Measurements from ENCODE around the gene ATP8B2.
A peak's percentile ranks its signal among the peaks of the same experiment; 100 is the strongest.
"Not testable (repeated sequence)": the region's sequence is repeated elsewhere in the genome, so short reads cannot be mapped to it uniquely, and the experiment has no call there.

Gene ATP8B2, protein sequence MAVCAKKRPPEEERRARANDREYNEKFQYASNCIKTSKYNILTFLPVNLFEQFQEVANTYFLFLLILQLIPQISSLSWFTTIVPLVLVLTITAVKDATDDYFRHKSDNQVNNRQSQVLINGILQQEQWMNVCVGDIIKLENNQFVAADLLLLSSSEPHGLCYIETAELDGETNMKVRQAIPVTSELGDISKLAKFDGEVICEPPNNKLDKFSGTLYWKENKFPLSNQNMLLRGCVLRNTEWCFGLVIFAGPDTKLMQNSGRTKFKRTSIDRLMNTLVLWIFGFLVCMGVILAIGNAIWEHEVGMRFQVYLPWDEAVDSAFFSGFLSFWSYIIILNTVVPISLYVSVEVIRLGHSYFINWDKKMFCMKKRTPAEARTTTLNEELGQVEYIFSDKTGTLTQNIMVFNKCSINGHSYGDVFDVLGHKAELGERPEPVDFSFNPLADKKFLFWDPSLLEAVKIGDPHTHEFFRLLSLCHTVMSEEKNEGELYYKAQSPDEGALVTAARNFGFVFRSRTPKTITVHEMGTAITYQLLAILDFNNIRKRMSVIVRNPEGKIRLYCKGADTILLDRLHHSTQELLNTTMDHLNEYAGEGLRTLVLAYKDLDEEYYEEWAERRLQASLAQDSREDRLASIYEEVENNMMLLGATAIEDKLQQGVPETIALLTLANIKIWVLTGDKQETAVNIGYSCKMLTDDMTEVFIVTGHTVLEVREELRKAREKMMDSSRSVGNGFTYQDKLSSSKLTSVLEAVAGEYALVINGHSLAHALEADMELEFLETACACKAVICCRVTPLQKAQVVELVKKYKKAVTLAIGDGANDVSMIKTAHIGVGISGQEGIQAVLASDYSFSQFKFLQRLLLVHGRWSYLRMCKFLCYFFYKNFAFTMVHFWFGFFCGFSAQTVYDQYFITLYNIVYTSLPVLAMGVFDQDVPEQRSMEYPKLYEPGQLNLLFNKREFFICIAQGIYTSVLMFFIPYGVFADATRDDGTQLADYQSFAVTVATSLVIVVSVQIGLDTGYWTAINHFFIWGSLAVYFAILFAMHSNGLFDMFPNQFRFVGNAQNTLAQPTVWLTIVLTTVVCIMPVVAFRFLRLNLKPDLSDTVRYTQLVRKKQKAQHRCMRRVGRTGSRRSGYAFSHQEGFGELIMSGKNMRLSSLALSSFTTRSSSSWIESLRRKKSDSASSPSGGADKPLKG

DNA sequence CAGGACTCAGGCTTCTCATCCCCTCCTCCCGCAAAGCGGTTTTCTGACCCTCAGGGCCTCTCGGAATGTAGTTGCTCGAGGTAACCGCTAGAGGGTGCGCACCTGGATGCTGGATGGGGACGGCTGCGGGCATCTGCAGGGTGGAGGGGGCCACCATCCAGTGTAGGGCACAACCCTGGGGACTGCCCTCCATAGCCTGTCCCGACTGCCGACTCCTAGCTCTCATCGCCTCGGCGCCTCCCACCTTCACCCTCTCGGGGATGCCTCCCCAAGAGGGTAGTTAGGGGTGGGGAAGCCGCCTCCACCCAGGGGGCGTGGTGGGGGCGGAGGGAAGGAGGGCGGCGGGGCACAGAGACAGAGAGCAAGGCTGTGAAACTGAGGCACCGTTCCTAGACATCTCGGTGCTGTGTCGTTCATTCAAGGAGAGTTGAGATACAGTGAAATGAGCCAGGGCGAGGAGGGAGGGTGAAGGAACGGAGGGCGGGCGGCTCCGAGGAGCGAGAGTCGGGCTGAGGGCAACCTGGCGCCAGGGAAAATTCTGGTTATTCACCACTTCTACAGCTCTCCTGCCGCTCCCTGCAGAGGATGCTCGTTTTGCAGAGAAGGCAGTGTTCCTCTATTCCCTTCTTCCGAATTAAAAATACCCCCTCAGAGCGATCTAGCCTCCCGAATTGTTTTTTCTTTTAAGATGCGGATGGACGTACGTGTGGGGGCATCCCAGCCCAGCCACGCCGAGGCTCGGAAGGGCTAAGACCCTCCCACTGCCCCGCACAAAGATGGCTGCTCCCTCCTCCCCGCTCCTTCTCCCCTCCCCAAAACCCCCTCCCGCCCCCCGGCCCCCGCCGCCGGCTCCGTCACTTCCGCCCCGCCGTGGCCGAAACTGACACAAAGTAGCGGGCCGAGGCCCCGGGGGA lies at the start of gene ATP8B2:
Gene ATP8B2 (plus strand): TSS at position 857 of the 914 bp plus-strand sequence. CDS start 2,617 bp downstream, outside the sequence.
- DNase-seq = peak; percentile 81

DNA sequence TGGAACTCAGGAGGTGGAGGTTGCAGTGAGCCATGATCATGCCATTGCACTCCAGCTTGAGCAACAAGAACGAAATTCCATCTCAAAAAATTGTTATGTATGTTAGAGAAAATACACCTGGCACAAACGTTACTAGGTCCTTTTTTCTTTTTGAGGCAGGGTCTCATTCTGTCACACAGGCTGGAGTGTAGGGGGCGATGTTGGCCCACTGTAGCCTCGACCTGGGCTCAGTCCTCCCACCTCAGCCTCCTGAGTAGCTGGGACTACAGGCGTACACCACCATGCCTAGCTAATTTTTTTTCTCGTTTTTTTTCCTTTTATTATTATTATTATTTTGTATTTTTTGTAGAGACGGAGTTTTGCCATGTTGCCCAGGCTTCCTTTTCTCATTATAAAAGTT lies 48.5 kb upstream of the ATP8B2 start:
- no peak for DNase-seq

DNA sequence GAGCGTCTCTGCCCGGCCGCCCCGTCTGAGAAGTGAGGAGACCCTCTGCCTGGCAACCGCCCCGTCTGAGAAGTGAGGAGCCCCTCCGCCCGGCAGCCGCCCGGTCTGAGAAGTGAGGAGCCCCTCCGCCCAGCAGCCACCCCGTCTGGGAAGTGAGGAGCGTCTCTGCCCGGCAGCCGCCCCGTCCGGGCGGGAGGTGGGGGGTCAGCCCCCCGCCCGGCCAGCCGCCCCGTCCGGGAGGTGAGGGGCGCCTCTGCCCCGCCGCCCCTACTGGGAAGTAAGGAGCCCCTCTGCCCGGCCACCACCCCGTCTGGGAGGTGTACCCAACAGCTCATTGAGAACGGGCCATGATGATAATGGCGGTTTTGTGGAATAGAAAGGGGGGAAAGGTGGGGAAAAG lies 37.7 kb upstream of the ATP8B2 start:
- DNase-seq = not testable (repeated sequence)

DNA sequence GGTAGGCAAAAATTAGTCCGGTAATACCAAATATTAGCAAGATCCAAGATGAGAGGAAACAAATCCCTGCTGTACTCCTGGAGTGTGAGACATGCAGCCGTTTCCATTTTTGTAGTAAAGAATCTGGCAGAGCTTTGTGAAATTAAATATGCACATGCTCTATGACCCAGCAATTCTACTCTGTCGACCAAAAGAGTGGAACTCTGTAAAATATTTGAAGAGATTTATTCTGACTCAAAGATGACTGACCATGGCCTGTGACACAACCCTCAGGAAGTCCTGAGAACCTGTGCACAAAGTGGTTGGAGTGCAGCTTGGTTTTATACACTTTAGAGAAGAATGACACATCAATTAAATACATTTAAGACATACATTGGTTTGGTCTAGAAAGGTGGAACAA lies 36.7 kb upstream of the ATP8B2 start:
- no peak for DNase-seq

DNA sequence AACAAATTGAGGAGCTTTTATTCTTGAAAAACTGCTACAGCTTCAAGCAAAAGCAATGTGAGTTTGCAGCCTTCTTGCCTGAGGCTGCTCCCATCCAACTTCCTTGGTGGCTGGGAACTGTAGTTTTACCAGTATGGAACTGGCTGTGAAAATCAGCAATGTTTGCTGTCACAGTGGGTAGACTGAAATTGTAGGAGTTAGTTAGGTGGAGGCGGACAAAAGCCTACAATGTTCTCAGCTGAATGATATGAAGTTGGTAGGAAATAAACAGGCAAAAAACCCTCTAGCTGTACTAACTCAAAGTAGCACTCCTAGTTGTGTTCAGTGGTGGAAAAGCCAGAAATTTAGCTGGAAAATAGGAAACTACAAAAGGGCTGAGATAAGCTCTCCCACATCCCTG lies 34.4 kb upstream of the ATP8B2 start:
- no peak for DNase-seq

DNA sequence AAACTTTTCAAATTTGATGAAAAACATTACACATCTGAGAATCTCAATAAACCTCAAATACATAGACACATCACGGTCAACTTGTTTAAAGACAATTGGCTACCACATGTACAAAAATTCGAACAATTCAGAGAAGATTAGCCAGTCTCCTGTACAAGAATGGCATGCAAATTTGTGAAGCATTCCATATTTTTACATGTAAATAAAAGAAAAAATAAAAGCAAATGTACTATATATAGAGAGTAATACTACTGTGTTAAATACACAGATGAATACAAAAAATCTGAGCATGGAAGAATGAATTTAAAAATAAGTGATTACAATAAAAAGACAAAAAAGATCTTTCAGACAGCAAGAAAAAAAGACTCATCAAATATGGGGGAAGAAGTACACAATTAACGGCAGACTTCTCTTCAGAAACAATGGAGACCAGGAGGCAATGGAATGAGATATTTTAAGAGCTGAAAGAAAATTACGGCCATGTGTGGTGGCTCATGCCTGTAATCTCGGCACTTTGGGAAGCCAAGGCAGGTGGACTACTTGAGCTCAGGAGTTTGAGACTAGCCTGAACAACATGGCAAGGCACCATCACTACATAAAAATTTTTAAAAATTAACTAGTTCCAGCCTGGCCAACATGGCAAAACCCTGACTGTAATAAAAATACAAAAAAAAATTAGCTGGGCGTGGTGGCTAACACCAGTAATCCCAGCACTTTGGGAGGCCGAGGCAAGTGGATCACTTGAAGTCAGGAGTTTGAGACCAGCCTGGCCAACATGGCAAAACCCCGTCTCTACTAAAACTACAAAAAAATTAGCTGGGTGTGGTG lies 29.7 kb upstream of the ATP8B2 start:
- no peak for DNase-seq

DNA sequence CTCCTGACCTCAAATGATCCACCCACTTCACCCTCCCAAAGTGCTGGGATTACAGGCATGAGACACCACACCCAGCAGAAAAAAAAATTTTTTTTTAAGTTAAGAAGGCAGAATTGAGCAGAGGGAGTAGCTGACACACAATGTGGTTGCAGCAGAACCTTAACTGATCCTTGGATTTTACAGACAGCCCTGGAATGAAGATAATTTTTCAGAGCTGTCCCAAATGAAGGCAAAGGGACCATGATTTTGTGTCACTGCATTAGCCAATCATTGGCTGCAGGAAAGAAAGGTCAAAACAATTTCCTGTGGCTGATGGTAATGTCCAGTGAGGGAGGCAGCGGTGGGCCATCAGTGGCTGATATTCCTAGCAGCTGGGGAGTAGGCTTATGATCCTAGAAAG lies 23.7 kb upstream of the ATP8B2 start:
- DNase-seq = no peak

DNA sequence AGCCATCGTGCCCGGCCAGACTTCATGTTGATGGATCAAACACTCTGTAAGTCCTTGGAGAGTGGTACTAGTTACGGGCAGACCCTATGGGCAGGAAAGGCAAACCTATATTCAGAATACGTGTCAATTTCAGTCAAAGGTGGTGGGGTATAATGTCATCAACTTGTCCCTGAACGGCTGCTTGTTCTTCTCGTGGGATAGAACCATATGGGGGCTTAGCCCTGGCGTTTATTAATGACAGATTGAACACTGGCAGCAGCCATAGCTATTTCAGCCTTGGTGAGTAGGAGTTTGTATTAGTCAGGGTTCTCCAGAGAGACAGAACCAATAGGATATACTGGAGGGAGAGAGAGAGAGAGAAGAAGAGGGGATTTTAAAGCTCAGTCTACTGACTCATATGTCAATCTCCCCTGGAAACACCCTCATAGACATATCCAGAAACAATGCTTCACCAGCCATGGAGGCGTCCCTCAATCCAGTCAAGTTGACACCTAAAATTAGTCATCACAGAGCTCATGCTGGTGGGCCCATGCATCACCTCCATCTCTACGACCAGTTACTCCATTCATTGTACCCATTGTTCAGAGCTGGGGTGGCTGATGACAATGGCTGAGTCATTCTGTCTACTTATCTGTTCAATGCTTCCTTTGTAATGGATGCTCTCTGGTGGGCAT lies 20.5 kb upstream of the ATP8B2 start:
- no peak for DNase-seq

DNA sequence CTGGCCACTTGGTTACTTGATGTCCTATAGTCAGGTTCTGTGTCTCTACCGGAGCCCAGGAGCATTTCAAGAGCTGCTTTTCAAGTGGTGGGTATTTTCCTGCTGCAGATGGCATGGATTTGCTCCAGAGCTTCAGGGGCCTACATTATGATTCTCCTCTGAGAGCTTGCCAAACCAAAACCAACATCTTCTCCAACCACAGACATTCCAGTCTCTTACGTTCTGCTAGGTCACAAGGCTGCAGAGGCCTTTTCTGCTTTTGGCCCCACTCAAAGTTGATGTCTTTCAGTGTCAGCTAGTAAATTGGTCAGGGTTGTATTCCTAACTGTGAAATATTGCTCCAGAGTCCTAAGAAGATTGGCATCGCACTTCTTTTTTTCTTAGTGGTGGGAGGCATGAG lies 19.2 kb upstream of the ATP8B2 start:
- no peak for DNase-seq

DNA sequence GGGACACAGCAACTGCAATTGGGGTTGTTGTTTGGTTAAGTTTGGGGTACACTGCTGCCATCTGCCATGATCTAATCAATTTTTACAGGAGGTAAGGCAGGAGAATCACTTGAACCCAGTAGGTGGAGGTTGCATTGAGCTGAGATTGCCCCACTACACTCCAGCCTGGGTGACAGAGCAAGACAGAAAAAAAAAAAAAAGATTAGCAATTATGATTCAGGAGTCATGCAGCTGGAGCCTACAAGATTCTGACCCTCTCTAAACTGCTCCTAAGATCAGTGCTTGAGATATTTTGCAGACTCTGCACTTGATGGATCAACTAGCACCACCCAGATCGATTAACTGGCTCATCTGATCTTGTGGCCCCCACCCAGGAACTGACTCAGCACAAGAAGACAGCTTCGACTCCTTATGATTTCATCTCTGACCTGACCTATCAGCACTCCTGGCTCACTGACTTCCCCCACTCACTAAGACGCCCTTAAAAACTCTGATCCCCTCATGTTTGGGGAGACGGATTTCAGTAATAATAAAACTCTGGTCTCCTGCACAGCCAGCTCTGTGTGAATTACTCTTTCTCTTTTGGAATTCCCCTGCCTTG lies 17.6 kb upstream of the ATP8B2 start:
- DNase-seq = not testable (repeated sequence)

DNA sequence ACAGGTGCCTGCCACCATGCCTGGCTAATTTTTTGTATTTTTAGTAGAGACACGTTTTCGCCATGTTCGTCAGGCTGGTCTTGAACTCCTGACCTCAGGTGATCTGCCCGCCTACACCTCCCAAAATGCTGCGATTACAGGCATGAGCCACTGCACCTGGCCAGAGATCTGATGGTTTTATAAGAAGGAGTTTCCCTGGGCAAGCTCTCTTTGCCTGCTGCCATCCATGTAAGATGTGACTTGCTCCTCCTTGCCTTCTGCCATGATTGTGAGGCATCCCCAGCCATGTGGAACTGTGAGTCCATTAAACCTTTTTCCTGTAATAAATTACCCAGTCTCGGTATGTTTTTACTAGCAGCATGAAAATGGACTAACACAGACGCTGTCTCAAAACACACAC lies 16.2 kb upstream of the ATP8B2 start:
- not testable (repeated sequence) for DNase-seq

DNA sequence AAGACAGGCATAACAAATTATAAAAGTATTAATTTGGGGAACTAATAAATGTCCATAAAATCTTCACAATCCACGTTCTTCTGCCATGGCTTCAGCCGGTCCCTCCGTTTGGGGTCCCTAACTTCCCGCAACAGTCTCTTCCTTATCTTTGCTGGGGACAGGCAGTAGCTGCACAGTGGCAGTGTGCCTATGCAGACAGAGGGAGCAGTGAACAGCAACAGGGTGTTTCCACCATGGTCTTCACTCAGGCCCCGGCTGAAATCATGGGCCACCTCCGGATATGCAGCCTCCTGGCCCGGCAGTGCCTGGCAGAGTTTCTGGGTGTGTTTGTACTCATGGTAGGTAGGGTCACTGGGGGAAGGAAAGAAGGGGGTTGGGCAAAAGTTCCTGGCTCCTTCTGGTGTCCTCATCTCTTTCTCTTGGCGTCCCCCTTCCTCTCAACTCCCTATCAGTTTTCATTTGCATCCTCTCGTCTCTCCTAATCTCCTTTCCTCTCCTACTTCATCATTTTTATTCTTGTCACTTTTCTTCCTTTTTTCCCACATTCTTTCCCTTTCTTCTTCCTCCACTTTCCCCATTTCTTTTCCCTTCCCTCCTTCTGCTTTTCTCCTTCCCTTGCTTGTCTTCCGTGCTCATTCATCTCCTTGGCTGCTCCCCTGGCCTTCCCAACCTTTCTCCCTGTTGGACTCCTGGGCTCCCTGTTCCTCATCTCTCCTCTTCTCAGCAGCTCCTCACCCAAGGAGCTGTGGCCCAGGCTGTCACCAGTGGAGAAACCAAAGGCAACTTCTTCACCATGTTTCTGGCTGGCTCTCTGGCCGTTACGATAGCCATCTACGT lies 12.9 kb upstream of the ATP8B2 start:
- DNase-seq = not testable (repeated sequence)

DNA sequence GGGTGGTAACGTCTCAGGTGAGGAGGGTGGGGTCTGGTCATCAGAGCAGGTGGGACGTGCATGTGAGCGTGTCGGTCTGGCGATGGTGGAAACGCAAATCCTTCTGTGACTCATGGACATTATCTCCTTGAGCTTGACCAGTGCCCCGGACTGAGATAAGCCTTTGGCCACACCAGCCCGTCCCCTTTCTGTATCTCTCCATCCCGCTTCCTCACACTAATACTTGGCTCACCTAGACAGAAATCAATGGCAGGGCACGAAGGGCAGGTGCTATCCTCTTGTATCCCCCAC lies 12.3 kb upstream of the ATP8B2 start:
- DNase-seq = no peak

DNA sequence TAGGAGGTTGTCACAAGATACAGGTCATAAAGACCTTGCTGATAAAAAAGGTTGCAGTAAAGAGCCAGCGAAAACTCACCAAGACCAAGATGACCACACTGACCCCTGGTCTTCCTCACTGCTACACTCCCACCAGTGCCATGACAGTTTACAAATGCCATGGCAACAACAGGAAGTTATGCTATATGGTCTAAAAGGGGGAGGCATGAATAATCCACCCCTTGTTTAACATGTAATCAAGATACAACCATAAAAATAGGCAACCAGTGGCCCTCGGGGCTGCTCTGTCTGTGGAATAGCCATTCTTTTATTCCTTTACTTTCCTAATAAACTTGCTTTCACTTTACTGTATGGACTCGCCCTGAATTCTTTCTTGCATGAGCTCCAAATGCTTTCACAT lies 11.1 kb upstream of the ATP8B2 start:
- not testable (repeated sequence) for DNase-seq

DNA sequence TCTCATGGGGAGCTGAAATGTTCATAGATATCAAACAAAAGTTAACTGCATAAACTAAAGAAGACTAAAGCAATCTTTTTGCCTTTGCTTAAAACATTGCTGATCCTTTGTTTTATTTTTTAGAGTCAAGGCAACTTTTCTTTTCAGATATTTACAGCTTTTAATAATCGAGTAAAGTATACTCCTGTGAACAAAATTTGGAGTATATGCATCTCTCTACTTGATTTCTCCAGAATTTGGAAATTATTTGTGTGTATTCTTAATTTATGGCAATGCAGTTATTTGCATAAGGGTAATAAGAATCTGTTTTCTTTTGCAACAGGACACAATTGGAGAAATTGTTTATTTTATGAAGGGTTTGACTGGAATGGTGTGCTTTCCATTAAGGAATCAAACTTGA lies 8.6 kb upstream of the ATP8B2 start:
- DNase-seq = no peak

DNA sequence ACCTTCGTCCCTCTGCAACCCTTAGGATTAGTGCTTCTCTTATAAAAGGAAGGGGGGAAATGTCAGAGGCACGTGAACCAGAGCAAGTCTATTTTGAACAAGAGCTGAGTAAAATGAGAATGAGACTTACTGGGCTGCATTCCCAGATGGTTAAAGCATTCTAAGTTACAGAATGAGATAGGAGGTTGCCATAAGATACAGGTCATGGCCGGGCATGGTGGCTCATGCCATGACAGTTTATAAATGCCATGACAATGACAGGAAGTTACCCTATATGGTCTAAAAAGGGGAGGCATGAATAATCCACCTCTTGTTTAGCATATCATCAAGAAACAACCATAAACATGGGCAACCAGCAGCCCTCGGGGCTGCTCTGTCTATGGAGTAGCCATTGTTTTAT lies 6.9 kb upstream of the ATP8B2 start:
- DNase-seq = no peak

DNA sequence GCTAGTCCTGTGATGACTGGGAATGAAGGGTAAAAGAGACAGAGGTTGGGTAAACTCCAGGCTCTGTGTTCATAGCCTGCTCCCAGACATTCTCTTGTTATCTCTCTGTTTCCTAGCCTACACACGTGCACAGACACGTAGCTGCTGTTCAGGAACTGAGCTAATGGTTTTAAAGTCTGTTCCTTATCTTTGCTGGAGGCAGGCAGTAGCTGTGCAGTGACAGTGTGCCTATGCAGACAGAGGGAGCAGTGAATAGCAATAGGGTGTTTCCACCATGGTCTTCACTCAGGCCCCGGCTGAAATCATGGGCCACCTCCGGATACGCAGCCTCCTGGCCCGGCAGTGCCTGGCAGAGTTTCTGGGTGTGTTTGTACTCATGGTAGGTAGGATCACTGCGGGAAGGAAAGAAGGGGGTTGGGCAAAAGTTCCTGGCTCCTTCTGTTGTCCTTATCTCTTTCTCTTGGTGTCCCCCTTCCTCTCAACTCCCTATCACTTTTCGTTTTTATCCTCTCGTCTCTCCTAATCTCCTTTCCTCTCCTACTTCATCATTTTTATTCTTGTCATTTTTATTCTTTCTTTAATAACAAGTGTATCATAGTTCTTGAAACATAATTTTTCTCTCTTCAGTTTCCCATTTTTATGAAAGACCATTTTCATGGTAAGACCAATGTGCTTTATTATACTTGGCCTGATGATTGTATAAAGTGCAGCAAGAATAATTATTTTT lies 4.3 kb upstream of the ATP8B2 start, which contains the start of gene AQP10:
Gene AQP10 (plus strand): TSS at position 212 of the 727 bp plus-strand sequence. CDS start 63 bp downstream, at position 275.
- no peak for DNase-seq

DNA sequence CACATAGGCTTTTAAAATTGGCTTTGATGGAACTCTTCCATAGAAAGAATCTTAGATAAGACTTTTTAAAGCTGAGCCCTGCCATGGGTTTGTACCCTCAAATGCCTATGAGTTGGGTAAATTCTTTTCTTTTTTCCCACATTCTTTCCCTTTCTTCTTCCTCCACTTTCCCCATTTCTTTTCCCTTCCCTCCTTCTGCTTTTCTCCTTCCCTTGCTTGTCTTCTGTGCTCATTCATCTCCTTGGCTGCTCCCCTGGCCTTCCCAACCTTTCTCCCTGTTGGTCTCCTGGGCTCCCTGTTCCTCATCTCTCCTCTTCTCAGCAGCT lies 3.8 kb upstream of the ATP8B2 start:
- DNase-seq = not testable (repeated sequence)

DNA sequence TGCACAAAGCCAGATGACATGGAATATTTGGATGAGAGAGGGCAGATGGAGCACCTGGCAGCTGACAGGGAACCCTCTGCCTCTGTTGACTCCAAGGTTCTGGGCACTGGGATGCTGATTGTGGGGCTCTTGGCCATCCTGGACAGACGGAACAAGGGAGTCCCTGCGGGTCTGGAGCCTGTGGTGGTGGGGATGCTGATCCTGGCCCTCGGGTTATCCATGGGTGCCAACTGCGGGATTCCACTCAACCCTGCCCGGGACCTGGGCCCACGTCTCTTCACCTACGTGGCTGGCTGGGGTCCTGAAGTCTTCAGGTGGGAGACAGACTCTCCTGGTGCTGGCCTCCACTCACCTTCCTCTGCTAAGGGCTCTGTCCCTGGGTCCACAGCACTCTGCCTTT lies 1.8 kb upstream of the ATP8B2 start:
- DNase-seq = no peak

Measured in NCI-H526 treated with DMSO at 0.1 percent for 48 hours (cell line).